Fibroblast of villous mesenchyme (primary cell): ENCODE results near the gene PTPRC. TPM values are rescaled to one million over a fixed set of nuclear protein-coding genes. Genes with fewer than 3 reads are reported as not detected.

Source experiments
- DNase-seq: peaks from one replicate; pipeline ENCODE4 v3.0.0-alpha.2; 2010; ENCODE audit warnings: low read depth
- H3K4me3 ChIP-seq: 2 replicates; pipeline ENCODE4 v1.5.1; 2011; ENCODE audit warnings: low read depth, mild to moderate bottlenecking, low read length
- CTCF ChIP-seq: IDR thresholded peaks from 2 replicates; pipeline ENCODE4 v1.5.1; 2012; ENCODE audit warnings: low read depth, mild to moderate bottlenecking, low read length; ENCODE audit not compliant: insufficient read depth
- total RNA-seq: library from RNA; depleted of rRNA; stranded (reverse); fragments of >200 nt; gene quantifications from 2 replicates; pipeline ENCODE4 v1.2.3, GENCODE V29; 2012

The PTPRC gene
- total RNA-seq, 1 donor: 3.5 TPM

GRCh38 chr1:198761859-198762616 is 123.2 kb downstream of the PTPRC start:
- no peak overlapping the region for H3K4me3 ChIP-seq
- TF ChIP-seq CTCF: no peak
- DNase-seq: no peak

GRCh38 chr1:198763298-198763714 is 124.5 kb downstream of the PTPRC start:
- H3K4me3 ChIP-seq: no peak overlapping the region
- TF ChIP-seq CTCF: no peak
- no peak for DNase-seq

GRCh38 chr1:198764748-198765147 is 125.9 kb downstream of the PTPRC start:
- no peak for DNase-seq
- TF ChIP-seq CTCF: no peak
- H3K4me3 ChIP-seq: no peak overlapping the region

- no peak for TF ChIP-seq CTCF
- no peak for DNase-seq
- H3K4me3 ChIP-seq: no peak overlapping the region
Observed at GRCh38 chr1:198765416-198765815, 126.6 kb downstream of the PTPRC start.

- peak; percentile 65 for TF ChIP-seq CTCF
- DNase-seq: peak; percentile 57
- no peak overlapping the region for H3K4me3 ChIP-seq
Observed at GRCh38 chr1:198771563-198772153, 132.8 kb downstream of the PTPRC start.

GRCh38 chr1:198772626-198773025 is 133.8 kb downstream of the PTPRC start:
- TF ChIP-seq CTCF: no peak
- no peak for DNase-seq
- H3K4me3 ChIP-seq: no peak overlapping the region
